HG03354 (cell line): ENCODE results near the gene CD2AP.
"Not testable (repeated sequence)": the region's sequence is repeated elsewhere in the genome, so short reads cannot be mapped to it uniquely, and the experiment has no call there.

Experiments used
- ATAC-seq: cut with Tn5 transposase; IDR thresholded peaks from one replicate; pipeline ENCODE4 v1.9.1; 2021; ENCODE audit warnings: mild to moderate bottlenecking; ENCODE audit not compliant: unreplicated experiment, poor library complexity, severe bottlenecking

CD2AP gene, protein sequence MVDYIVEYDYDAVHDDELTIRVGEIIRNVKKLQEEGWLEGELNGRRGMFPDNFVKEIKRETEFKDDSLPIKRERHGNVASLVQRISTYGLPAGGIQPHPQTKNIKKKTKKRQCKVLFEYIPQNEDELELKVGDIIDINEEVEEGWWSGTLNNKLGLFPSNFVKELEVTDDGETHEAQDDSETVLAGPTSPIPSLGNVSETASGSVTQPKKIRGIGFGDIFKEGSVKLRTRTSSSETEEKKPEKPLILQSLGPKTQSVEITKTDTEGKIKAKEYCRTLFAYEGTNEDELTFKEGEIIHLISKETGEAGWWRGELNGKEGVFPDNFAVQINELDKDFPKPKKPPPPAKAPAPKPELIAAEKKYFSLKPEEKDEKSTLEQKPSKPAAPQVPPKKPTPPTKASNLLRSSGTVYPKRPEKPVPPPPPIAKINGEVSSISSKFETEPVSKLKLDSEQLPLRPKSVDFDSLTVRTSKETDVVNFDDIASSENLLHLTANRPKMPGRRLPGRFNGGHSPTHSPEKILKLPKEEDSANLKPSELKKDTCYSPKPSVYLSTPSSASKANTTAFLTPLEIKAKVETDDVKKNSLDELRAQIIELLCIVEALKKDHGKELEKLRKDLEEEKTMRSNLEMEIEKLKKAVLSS

DNA sequence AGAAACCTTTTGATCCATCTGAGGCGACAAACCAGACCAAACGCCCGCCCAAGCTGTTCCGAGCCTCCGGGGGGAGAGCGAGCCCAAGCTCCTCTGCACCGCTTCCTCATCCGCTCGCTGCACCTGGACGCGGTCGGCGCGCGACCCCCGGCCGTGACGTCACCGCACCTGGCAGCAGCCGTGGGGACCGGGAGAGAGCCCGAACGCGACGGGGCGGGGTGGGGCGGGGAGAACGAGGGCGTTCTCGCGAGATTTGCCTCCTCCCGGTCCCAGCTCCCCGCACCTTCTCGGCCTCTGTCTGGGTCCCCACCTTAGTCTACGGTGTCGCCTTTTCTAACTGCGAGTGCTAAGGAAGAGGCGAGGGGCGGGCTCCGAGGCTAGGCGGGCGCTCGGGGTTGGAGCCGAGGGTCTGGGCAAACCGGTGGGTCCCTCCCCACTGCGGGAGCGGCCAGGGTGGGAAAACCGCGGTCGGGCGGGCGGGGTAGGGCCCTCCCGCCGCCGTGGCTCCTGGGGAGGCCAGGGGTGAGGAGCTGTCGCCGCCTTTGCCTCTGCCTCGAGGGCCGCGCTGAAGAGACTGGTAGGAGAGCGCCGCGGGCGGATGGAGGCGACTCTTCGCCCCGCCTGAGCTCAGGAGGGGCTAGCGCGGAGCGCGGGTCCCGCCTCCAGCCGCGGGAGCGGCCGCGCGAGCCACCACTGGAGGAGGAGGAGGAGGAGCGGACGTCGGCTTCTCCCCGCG lies at the start of gene CD2AP:
CD2AP (plus strand) TSS at position 293 of the 736 bp plus-strand sequence. CDS start 456 bp downstream, outside the sequence.
- peak; percentile 86 for ATAC-seq

DNA sequence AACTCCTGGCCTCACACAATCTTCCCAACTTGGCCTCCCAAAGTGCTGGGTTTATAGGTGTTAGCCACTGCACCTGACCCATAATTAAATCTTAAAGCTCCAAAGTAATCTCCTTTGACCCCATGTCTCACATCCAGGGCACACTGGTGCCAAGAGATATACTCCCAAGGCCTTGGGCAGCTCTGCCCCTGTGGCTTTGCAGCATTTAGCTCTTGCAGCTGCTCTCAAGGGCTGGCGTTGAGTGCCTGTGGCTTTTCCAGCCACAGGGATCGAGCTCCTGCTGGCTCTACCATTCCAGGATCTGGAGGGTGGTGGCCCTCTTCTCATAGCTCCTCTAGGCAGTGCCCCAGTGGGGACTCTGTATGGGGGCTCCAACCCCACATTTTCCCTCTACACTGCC lies 49.3 kb upstream of the CD2AP start:
- no peak for ATAC-seq

DNA sequence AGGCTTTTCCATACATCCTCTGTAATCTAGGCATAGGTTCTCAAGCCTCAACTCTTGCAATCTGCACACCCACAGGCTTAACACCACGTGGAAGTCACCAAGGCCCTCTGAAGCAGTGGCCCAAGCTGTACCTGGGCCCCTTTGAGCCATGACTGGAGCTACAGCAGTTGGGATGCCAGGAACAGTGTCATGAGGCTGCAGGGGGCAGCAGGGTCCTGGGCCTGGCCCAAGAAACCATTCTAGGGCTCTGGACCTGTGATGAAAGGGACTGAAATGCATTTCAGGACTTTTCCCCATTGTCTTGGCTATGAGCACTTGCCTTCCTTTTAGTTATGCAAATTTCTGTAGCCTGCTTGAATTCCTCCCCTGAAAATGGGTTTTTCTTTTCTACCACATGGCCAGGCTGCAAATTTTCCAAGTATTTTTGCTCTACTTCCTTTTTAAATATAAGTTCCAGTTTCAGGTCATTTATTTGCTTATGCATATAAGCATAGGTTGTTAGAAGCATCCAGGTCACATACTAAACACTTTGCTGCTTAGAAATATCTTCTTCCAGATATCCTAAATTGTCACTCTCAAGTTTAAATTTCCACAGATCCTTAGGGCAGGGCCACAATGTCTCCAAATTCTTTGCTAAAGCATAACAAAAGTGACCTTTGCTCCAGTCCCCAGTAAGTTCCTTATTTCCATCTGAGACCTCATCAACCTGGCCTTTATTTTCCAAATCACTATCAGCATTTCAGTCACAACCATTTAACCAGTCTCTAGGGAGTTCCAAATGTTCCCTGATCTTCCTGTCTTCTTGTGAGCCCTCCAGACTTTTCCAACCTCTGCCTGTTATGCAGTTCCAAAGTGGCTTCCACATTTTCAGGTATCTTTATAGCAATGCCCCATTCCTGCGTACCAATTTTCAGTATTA lies 48.6 kb upstream of the CD2AP start:
- ATAC-seq = no peak

DNA sequence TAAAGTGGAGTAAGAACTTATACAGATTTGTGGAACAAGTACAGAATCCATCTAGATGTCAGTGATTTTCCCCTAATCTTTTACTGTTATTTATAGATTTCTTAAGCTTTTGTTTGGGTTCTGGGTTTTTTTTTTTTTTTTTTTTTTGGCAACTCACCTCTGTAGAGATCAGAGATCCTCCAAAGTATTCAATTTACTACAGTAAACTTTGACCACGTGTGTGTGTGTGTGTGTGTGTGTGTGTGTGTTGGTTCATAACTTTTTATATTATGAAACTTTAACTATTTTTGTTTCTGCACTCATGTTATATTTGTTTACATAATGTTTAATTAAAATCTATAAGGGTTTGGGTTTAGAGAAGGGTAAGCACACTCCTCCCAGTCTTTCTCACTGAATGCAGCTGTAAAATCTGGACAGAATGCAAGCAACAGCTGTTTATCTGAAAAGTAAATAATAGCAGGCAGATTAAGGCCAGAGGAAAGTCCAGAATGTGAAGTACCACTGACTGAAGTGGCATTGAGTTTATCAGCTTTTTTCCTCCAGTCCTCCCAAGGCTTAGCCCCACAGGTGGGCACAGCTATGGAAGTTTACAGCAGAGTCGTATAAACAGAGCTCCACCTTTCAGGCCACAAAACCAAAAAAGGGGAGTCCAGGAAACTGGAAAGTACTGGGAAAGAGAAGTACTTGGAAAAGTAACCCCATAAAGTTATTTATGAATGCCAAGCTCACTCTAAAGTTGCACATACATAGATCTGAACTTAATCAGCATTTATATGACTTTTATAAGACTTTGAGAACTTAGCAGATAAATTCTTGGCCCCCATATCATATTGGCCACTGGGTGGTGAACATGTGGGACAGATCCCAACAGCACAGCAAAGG lies 43.0 kb upstream of the CD2AP start:
- ATAC-seq = no peak

DNA sequence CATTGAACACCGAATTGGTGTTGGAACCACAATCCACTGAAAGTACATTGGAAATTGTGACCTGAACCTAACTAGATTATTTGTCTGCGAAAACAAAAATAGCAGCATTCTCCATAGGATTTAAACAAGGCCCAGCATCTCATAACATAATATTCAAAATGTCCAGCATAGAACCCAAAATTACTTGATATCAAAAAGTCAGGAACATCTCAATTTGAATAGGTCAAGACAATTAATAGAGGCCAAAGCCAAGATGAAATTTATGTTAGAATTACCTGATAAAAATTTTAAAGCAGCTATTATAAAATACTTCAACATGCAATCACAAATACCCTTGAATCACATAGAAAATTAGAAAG lies 42.4 kb upstream of the CD2AP start:
- no peak for ATAC-seq

DNA sequence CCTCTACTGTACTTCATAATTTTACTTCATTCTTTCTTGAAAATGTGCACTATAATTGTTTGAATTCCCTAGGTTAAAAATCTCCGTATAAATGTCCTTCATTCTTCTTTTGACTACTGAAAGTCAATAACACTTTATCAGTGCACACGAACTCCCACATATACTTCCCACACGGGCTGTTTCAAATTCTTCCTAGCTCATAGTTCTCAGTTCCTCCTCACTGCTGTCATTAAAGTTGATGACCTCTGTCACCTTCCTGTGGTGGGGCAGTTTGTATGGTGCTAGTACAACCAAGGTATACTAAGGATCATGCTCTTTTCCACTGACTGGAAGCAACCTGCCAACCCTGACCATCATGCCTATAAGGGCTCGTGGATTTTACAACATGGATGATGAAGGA lies 40.0 kb upstream of the CD2AP start:
- peak; percentile 55 for ATAC-seq

DNA sequence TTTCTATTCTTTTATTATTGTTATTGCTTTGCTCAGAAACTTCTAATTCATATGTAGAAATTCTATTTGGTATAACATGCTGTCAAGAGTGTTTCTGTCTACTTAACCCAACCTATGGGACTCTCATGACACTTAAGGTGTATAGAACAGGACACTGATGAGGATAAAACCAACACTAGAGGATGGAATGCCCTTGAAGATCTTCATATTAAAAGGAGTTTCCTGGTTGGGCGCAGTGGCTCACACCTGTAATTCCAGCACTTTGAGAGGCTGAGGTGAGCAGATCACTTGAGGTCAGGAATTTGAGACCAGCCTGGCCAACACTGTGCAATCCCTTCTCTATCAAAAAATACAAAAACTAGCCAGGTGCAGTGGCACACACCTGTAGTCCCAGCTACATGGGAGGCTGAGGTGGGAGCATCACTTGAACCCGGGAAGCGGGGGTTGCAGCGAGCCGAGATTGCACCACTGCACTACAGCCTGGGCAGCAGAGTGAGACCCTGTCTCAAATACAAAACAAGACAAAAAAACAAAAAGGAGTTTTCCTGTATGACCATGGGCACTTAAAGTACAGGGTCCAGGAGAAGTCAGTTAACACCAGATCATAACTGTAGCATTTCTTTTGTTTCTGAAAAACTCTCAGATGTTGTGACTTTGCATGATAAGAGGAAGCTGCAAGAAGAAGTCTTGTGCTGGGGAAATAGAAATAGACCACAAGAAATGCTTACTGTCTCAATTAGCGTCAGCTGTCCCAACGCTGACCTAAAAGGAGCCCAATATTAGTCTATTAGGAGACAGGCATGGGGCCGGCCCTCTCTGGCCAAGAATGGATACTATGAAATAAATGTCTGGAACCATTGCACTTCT lies 38.9 kb upstream of the CD2AP start:
- ATAC-seq = peak; percentile 81

DNA sequence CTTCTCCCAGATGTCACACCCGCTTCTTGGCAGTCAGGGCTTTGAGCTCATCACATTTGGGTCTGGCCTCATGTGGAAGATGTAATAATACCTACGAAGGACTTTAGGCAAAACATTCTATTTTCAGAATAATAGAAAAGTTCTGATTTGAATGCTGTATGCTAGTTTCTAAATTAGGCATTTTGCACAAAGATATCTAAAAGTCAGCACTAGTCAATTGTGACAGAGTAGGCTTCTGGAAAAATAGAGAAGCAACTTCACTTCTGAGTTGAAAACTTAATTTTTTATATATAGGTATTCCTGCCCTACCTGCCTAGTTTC lies 38.3 kb upstream of the CD2AP start:
- ATAC-seq = no peak

DNA sequence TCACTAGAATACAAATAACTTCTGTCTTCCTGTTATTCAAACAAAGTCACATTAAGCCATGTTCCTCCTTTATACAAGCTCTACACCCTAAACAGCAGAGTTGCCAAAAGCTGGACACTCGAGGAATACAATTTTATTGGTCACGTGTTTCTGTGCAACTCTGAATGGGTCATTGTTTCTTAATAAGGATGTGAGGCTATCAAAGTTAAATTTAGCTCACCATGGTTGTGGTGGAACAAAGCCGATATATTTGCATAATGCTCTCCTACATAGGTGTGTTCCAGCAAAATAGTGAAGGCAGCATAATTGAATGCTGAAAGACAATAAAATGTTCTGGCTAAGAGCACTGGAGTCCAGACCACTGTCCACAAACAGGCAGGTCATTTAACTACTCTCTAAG lies 36.9 kb upstream of the CD2AP start:
- peak; percentile 78 for ATAC-seq

DNA sequence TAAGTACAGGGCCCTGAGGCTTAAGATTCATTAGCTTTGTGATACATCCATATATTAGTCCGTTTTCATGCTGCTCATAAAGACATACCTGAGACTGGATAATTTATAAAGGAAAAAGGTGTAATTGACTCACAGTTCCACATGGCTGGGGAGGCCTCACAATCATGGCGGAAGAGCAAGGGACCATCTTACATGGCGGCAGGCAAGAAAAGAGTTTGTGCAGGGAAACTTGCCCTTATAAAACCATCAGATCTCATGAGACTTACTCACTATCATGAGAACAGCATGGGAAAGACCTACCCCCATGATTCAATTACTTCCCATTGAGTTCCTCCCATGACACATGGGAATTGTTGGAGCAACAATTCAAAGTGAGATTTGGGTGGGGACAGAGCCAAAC lies 32.6 kb upstream of the CD2AP start:
- ATAC-seq = not testable (repeated sequence)

DNA sequence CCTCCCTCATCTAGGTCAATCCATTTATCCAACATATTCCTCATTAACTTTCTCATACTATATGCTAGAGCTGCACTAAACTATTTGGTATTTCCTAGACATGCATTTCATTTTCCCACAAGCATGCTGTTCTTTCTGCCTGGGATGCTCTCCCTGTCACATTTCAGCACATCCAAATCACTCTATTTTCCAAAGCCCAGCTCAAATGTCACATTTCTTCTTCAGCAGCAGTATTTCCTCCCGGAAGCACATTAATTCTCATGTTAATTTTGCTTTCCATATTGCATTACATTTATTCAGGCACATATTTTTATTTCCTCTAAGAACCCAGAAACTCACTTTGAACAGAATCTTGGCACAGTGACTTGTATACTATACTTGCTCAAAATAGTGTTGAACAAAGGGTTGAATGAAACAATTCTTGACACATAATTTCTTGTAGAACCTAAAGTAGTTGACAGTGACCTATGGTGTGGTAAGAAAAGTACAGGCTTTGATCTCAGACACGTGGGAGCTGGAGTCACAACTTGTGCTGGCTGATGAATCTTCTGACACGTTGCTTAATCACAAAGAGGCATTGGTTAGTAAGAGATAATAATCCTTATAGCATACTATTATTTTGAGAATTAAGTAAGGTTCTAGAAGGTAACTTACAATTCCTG lies 30.8 kb upstream of the CD2AP start:
- ATAC-seq = no peak

DNA sequence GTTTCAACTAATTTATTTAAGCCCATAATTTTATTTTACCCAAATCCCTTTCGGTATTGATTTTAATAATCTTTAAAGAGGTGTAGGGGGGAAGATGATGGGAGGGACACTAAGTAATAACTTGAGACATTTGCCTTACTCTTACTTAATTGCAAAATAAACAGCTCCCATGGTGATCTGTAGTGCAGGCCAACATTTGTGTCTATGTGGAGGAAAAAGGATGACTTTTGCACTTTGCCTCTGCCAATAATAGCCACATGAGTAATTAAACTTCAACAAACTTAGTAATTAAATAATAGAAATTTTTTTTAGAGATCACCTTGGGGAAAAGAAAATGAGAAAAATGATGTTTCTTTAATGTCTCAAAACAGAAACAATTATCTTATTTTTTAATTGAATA lies 29.9 kb upstream of the CD2AP start:
- ATAC-seq = no peak

DNA sequence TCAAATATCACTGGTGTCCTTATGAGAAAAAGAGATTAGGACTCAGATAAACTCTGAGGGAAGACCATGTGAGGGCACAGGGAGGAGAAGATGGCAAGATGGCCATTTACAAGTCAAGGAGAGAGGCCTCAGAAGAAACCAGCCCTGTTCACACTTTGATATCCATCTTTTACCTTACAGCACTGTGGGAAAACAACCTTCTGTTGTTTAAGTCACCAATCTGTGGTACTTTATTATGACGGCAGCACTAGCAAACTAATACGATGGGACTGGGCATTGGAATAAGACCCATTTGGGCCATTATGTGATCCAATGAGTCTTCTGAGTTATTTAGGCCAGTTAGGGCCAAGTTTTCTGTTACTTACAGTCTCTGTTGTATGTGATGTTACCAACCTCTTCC lies 26.4 kb upstream of the CD2AP start:
- no peak for ATAC-seq

DNA sequence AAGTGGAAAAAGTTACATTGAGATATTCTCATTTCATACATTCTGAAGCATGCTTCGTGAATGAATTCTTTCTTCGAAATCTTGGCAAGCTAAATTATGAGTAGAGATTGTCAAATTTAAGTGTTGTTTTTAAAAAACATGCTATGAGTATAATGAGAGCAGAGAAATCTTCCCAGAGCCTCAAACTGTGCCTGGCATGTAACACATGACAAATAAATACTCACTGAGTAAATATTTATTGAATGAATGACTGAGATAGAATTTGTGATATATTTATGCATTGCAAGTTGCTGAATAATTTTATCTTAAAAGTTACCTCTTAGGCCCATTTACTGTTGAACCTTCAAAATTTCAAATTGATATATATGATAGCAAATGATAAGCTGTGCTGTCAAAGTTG lies 24.7 kb upstream of the CD2AP start:
- ATAC-seq = no peak

DNA sequence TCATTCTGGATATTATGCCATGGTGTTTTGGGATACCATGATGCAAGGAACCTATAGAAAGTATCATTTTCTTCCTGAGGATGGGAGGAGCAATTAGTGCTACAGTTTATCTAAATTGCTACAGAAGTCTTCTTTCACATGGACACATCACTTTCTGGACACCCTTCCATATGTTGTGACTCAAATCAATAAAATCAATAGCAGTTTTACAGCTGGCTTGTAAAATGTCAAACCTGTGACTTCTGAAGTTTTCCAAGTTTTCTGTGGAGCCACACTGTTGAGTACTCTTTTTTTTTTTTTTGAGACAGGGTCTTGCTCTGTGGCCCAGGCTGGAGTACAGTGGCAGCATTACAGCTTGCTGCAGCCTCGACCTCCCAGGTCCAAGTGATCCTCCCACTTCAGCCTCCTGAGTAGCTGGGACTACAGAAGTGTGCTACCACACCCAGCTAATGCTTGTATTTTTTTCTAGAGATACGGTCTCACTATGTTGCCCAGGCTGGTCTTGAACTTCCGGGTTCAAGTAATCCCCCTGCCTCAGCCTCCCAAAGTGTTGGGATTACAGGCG lies 24.1 kb upstream of the CD2AP start:
- ATAC-seq = no peak

DNA sequence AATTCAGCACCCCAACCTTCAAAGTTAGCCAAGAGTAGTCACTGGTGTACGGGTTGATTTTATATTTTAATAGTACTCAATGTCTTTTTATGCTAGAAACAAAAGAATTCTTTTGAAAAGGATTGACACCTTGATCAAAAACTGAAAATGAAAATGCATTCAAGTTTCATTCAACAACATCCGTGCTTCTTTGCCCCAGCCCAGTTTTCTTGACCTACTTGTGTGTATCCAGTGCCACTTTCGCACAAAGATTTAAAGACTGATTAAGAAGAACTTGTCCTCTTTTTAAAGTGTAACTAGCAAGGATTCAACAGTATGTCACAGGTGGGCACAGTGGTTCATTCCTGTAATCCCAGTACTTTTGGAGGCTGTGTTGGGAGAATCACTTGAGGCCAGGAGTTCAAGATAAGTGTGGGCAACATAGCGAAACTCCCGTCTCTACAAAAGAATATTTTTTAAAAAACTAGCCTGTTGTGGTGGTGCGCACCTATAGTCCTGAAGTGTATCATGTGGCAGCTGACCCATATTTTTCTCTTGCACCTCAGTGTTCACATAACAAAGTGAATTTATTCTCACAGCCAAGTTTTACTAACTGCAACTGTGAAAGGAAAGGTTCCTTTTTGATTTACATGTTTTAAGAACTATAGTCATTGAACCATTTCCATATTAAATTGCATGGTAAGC lies 22.7 kb upstream of the CD2AP start:
- ATAC-seq = no peak
